ENCODE data around the gene RAB30. TPM values are rescaled to one million over a fixed set of nuclear protein-coding genes. Genes with fewer than 3 reads are reported as not detected.
A peak's percentile ranks its signal among the peaks of the same experiment; 100 is the strongest.
"Not testable (repeated sequence)": the region's sequence is repeated elsewhere in the genome, so short reads cannot be mapped to it uniquely, and the experiment has no call there.

Gene RAB30
- total and polyA plus RNA-seq, 7 donors, result 6.0 to 29.9 (median 24.0) TPM

GRCh38 chr11:83012168-83013067 is 59.3 kb downstream of the RAB30 start:
- H3K4me1 ChIP-seq, result peaks cover 2 to 54% (median 37%) of the 10 kb centered on the region in 4 donors
- no peaks in the 10 kb centered on the region for H3K27me3 ChIP-seq
- H3K4me3 ChIP-seq, result no peak overlapping the region
- H3K9me3 ChIP-seq, result no peaks in the 10 kb centered on the region
- TF ChIP-seq, protein P1, sequence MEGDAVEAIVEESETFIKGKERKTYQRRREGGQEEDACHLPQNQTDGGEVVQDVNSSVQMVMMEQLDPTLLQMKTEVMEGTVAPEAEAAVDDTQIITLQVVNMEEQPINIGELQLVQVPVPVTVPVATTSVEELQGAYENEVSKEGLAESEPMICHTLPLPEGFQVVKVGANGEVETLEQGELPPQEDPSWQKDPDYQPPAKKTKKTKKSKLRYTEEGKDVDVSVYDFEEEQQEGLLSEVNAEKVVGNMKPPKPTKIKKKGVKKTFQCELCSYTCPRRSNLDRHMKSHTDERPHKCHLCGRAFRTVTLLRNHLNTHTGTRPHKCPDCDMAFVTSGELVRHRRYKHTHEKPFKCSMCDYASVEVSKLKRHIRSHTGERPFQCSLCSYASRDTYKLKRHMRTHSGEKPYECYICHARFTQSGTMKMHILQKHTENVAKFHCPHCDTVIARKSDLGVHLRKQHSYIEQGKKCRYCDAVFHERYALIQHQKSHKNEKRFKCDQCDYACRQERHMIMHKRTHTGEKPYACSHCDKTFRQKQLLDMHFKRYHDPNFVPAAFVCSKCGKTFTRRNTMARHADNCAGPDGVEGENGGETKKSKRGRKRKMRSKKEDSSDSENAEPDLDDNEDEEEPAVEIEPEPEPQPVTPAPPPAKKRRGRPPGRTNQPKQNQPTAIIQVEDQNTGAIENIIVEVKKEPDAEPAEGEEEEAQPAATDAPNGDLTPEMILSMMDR (IDR thresholded peaks at IDR 0.05), result no peak
- no peak for TF ChIP-seq EP300 (IDR thresholded peaks at IDR 0.05)
- no peak for TF ChIP-seq POLR2A (IDR thresholded peaks at IDR 0.05)
- TF ChIP-seq POLR2AphosphoS5 (IDR thresholded peaks at IDR 0.05), result no peak
- H3K36me3 ChIP-seq, result no peaks in the 10 kb centered on the region
- intact Hi-C loops (cut with DNase I), result no loop called here
- WGBS, 2 donors, result 82 to 93% methylated on average over 7 of the region's 7 CpGs
- H3K27ac ChIP-seq, result peak overlapping the region in 2 of 4 donors; percentile 5 to 33
- no peak for DNase-seq

GRCh38 chr11:83011333-83012167 is 60.1 kb downstream of the RAB30 start:
- H3K4me3 ChIP-seq, result no peak overlapping the region
- no peaks in the 10 kb centered on the region for H3K27me3 ChIP-seq
- no peak for DNase-seq
- H3K36me3 ChIP-seq, result no peaks in the 10 kb centered on the region
- WGBS, 2 donors, result 95% methylated on average over 2 of the region's 2 CpGs
- TF ChIP-seq EP300 (IDR thresholded peaks at IDR 0.05) (no peak), POLR2A (IDR thresholded peaks at IDR 0.05) (no peak), POLR2AphosphoS5 (IDR thresholded peaks at IDR 0.05) (no peak)
- TF ChIP-seq, protein P1 (IDR thresholded peaks at IDR 0.05), result no peak
- H3K4me1 ChIP-seq, result peaks cover under 1 to 63% (median 45%) of the 10 kb centered on the region in 4 donors
- intact Hi-C loops (cut with DNase I), result no loop called here
- no peaks in the 10 kb centered on the region for H3K9me3 ChIP-seq
- H3K27ac ChIP-seq, result peak overlapping the region in 1 of 4 donors; percentile 5

- whole genome bisulfite sequencing, 2 donors, result 94 to 97% methylated on average over 2 of the region's 2 CpGs
- peaks cover 0 to 63% (median 52%) of the 10 kb centered on the region in 4 donors for H3K4me1 ChIP-seq
- intact Hi-C loops (cut with DNase I), result no loop called here
- DNase-seq, result no peak
- H3K27me3 ChIP-seq, result no peaks in the 10 kb centered on the region
- no peak overlapping the region for H3K4me3 ChIP-seq
- no peaks in the 10 kb centered on the region for H3K9me3 ChIP-seq
- H3K36me3 ChIP-seq, result no peaks in the 10 kb centered on the region
- no peak overlapping the region for H3K27ac ChIP-seq
- TF ChIP-seq, protein P1 (IDR thresholded peaks at IDR 0.05), result no peak
- TF ChIP-seq EP300 (IDR thresholded peaks at IDR 0.05), result no peak
- TF ChIP-seq POLR2AphosphoS5 (IDR thresholded peaks at IDR 0.05), result no peak
- no peak for TF ChIP-seq POLR2A (IDR thresholded peaks at IDR 0.05)
Measured at GRCh38 chr11:83009999-83010398, 61.7 kb downstream of the RAB30 start.

DNA sequence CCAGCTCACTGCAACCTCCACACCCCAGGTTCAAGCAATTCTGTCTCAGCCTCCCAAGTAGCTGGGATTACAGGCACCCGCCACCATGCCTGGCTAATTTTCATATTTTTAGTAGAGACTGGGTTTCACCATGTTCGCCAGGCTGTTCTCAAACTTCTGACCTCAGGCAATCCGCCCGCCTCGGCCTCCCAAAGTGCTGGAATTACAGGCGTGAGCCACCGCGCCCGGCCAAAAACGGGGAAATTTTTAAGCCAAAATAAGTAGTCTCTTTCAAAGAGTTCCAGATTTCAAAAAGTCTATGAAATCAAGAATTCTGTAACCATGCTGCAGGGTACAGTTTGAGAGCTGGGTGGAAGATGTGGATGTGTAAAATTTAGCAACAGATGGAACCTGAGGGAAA is 62.6 kb downstream of the RAB30 start:
- H3K27me3 ChIP-seq; H3K9me3 ChIP-seq; H3K27ac ChIP-seq; DNase-seq; H3K36me3 ChIP-seq; intact Hi-C loops (cut with DNase I); H3K4me3 ChIP-seq: not testable (repeated sequence)
- 96 to 97% methylated on average over 10 of the region's 10 CpGs for WGBS, 2 donors
- H3K4me1 ChIP-seq, result peaks cover 0 to 57% (median 52%) of the 10 kb centered on the region in 4 donors

DNA sequence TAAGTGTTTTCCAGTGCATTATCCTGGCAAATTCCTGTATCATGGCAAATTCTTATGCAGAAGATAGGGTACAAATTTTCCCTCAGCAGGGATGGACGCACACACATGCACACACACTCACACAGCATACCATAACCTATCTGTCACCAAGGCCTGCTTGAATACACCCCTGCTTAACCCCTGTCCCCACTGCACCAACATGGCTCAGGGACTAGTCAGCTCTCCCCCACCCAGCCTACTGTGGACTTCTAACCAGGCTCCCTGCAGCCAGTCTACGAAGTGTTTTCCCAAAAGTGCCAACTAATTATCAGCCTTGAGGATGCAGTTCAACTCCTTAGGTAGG is 63.1 kb downstream of the RAB30 start:
- WGBS, 2 donors, result 97 to 98% methylated on average over 2 of the region's 2 CpGs
- TF ChIP-seq POLR2AphosphoS5 (IDR thresholded peaks at IDR 0.05) (no peak), EP300 (IDR thresholded peaks at IDR 0.05) (no peak), POLR2A (IDR thresholded peaks at IDR 0.05) (no peak)
- TF ChIP-seq, protein P1 (IDR thresholded peaks at IDR 0.05), result no peak
- intact Hi-C loops (cut with DNase I), result no loop called here
- Histone ChIP-seq H3K9me3 (no peaks in the 10 kb centered on the region), H3K4me1 (peaks cover 0 to 54% (median 50%) of the 10 kb centered on the region in 4 donors), H3K27me3 (no peaks in the 10 kb centered on the region), H3K27ac (peak overlapping the region in 1 of 4 donors; percentile 11), H3K4me3 (no peak overlapping the region), H3K36me3 (no peaks in the 10 kb centered on the region)
- DNase-seq, result no peak
